Measurements from ENCODE around the gene ZNF14. TPM values are rescaled to one million over a fixed set of nuclear protein-coding genes. Genes with fewer than 3 reads are reported as not detected.

ZNF14 gene
- total and polyA plus RNA-seq, 2 of the 13 experiments (the other 11 are each of a cell fraction or from before 2014, with no cell fraction given): 1.9 to 6.2 TPM

DNA sequence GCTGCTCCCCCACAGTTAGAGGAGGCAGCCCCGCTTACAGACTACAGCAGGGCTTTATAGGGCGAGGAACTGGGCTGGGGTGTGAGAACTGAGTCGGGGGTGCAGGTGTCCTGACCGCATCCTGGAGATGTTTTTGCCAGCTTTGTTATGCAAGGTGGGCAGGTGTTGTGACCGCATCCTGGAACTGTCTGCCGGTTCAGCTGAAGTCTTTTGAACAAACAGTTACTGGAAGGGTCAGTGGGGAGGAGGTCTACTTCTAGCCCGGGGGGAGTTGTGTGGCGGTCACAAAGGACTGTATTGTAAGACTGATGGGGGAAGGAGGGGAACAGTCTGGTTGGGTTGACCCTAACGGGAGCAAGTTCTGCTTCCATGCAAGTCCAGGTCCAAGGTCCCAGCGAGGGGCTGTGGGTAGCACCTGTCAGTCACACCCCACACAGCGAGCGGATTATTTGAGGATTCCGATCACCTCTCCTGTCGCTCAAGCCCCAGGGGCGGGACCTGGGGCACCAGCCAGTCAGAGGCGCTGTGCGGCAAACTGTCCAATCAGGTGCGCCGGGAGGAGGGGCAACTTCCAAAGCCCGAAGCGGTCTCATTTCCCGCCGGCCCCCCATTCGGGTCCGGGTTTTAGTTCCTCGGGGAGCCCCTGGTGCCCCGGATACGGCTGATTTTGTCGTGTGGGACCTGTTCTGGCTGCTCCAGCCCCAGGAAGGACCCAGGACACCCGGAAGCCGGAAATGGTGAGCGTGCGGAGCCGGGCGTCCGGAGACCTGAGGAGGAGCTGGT, 64.5 kb downstream of the ZNF14 start, which contains the start of gene ZNF101 (continued):
- TF ChIP-seq, protein P1, sequence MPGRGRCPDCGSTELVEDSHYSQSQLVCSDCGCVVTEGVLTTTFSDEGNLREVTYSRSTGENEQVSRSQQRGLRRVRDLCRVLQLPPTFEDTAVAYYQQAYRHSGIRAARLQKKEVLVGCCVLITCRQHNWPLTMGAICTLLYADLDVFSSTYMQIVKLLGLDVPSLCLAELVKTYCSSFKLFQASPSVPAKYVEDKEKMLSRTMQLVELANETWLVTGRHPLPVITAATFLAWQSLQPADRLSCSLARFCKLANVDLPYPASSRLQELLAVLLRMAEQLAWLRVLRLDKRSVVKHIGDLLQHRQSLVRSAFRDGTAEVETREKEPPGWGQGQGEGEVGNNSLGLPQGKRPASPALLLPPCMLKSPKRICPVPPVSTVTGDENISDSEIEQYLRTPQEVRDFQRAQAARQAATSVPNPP (CRISPR knock-in tag; IDR thresholded peaks at IDR 0.05): no peak
- TF ChIP-seq NCOA2 (CRISPR knock-in tag; IDR thresholded peaks at IDR 0.05): peak; percentile 95
- TF ChIP-seq MIER3 (CRISPR knock-in tag; IDR thresholded peaks at IDR 0.05; ENCODE audit: borderline replicate concordance): peak; percentile 67; the same call in 1 of the 2 replicates
- TF ChIP-seq NCOA1 (CRISPR knock-in tag; IDR thresholded peaks at IDR 0.05): no peak; the same call in 1 of the 2 replicates
- TF ChIP-seq LCORL (IDR thresholded peaks at IDR 0.05): no peak
- TF ChIP-seq LCORL (CRISPR knock-in tag; IDR thresholded peaks at IDR 0.05): peak; percentile 84
- peak; percentile 61; the same call in 1 of the 2 replicates for TF ChIP-seq ELF4 (CRISPR knock-in tag; IDR thresholded peaks at IDR 0.05; ENCODE audit: borderline replicate concordance)
- no peak for TF ChIP-seq AGO2 (optimal IDR thresholded peaks at IDR 0.05; ENCODE audit: low read depth, low read length)
- no peak for TF ChIP-seq ZMAT3 (CRISPR knock-in tag; conservative IDR thresholded peaks at IDR 0.05)
- TF ChIP-seq, protein P2, sequence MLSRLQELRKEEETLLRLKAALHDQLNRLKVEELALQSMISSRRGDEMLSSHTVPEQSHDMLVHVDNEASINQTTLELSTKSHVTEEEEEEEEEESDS (CRISPR knock-in tag; IDR thresholded peaks at IDR 0.05; ENCODE audit: borderline replicate concordance): no peak
- TF ChIP-seq KDM4B (CRISPR knock-in tag; IDR thresholded peaks at IDR 0.05): peak; percentile 87; the same call in 1 of the 2 replicates
- TF ChIP-seq ZNF224 (CRISPR knock-in tag; IDR thresholded peaks at IDR 0.05): no peak; the same call in 1 of the 2 replicates
- no peak for TF ChIP-seq ZNF7 (CRISPR knock-in tag; IDR thresholded peaks at IDR 0.05)
- TF ChIP-seq ZFY (CRISPR knock-in tag; IDR thresholded peaks at IDR 0.05): peak; percentile 57; the same call in 1 of the 2 replicates
- TF ChIP-seq KDM6A (CRISPR knock-in tag; IDR thresholded peaks at IDR 0.05; ENCODE audit: low read depth): peak; percentile 84
- TF ChIP-seq, protein P3, sequence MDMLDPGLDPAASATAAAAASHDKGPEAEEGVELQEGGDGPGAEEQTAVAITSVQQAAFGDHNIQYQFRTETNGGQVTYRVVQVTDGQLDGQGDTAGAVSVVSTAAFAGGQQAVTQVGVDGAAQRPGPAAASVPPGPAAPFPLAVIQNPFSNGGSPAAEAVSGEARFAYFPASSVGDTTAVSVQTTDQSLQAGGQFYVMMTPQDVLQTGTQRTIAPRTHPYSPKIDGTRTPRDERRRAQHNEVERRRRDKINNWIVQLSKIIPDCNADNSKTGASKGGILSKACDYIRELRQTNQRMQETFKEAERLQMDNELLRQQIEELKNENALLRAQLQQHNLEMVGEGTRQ (IDR thresholded peaks at IDR 0.05; ENCODE audit: low read depth, low read length): no peak
- TF ChIP-seq, protein P3 (CRISPR knock-in tag; IDR thresholded peaks at IDR 0.05; ENCODE audit: borderline replicate concordance): no peak
- TF ChIP-seq, protein P4, sequence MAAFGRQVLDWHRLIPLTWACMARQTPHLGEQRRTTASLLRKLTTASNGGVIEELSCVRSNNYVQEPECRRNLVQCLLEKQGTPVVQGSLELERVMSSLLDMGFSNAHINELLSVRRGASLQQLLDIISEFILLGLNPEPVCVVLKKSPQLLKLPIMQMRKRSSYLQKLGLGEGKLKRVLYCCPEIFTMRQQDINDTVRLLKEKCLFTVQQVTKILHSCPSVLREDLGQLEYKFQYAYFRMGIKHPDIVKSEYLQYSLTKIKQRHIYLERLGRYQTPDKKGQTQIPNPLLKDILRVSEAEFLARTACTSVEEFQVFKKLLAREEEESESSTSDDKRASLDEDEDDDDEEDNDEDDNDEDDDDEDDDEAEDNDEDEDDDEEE (CRISPR knock-in tag; IDR thresholded peaks at IDR 0.05): 0 out of 2 replicates have a peak, but pooled peaks have one; percentile 54
- TF ChIP-seq ZFP41 (CRISPR knock-in tag; IDR thresholded peaks at IDR 0.05; ENCODE audit: borderline replicate concordance): no peak
- TF ChIP-seq GABPB1 (CRISPR knock-in tag; IDR thresholded peaks at IDR 0.05): peak; percentile 86
- TF ChIP-seq, protein P5, sequence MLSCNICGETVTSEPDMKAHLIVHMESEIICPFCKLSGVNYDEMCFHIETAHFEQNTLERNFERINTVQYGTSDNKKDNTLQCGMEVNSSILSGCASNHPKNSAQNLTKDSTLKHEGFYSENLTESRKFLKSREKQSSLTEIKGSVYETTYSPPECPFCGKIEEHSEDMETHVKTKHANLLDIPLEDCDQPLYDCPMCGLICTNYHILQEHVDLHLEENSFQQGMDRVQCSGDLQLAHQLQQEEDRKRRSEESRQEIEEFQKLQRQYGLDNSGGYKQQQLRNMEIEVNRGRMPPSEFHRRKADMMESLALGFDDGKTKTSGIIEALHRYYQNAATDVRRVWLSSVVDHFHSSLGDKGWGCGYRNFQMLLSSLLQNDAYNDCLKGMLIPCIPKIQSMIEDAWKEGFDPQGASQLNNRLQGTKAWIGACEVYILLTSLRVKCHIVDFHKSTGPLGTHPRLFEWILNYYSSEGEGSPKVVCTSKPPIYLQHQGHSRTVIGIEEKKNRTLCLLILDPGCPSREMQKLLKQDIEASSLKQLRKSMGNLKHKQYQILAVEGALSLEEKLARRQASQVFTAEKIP (CRISPR knock-in tag; IDR thresholded peaks at IDR 0.05; ENCODE audit: borderline replicate concordance): no peak
- no peak for TF ChIP-seq RBM22 (optimal IDR thresholded peaks at IDR 0.05; ENCODE audit: low read length)
- no peak for TF ChIP-seq ZNF780A (CRISPR knock-in tag; IDR thresholded peaks at IDR 0.05)
- TF ChIP-seq, protein P6, sequence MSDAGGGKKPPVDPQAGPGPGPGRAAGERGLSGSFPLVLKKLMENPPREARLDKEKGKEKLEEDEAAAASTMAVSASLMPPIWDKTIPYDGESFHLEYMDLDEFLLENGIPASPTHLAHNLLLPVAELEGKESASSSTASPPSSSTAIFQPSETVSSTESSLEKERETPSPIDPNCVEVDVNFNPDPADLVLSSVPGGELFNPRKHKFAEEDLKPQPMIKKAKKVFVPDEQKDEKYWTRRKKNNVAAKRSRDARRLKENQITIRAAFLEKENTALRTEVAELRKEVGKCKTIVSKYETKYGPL (CRISPR knock-in tag; IDR thresholded peaks at IDR 0.05): peak; percentile 57; the same call in 1 of the 2 replicates
